Retinal pigment epithelial cell (primary cell): ENCODE measurements around the gene TIAM2.

Experiments
- DNase-seq: peaks from one replicate; pipeline ENCODE4 v3.0.0-alpha.2; 2010; ENCODE audit warnings: low read depth
- H3K4me3 ChIP-seq: 2 replicates; pipeline ENCODE4 v1.5.1; 2011; ENCODE audit warnings: mild to moderate bottlenecking, low read length, control low read depth, moderate library complexity
- TF ChIP-seq, protein P1 (sequence below): conservative IDR thresholded peaks from 2 replicates; pipeline ENCODE4 v1.5.1; 2011; ENCODE audit warnings: low read depth, low read length, control low read depth, inconsistent platforms

The TIAM2 gene

DNA sequence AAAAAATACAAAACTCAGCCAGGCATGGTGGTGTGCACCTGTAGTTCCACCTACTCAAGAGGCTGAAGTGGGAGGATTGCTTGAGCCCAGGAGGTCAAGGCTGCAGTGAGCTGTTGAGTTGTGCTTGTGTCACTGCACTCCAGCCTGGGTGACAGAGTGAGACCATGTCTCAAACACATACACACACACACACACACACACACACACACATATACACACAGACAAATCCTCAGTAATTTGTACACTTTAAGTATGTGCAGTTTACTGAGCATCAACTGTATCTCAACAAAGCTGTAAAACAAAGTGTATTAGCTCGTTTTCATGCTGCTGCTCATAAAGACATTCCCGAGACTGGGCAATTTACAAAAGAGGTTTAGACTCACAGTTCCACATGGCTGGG lies 311.8 kb downstream of the TIAM2 start:
- TF ChIP-seq, protein P1, sequence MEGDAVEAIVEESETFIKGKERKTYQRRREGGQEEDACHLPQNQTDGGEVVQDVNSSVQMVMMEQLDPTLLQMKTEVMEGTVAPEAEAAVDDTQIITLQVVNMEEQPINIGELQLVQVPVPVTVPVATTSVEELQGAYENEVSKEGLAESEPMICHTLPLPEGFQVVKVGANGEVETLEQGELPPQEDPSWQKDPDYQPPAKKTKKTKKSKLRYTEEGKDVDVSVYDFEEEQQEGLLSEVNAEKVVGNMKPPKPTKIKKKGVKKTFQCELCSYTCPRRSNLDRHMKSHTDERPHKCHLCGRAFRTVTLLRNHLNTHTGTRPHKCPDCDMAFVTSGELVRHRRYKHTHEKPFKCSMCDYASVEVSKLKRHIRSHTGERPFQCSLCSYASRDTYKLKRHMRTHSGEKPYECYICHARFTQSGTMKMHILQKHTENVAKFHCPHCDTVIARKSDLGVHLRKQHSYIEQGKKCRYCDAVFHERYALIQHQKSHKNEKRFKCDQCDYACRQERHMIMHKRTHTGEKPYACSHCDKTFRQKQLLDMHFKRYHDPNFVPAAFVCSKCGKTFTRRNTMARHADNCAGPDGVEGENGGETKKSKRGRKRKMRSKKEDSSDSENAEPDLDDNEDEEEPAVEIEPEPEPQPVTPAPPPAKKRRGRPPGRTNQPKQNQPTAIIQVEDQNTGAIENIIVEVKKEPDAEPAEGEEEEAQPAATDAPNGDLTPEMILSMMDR, result no peak
- no peak overlapping the region for H3K4me3 ChIP-seq
- DNase-seq, result no peak
